IPS-20b (cell line): ENCODE data around the gene RAB44.

Experiments used
- H3K27ac ChIP-seq: one replicate; pipeline ENCODE4 v1.5.1; 2013; ENCODE audit warnings: low read length
- H3K27me3 ChIP-seq: 2 replicates; pipeline ENCODE4 v1.6.1; 2013; ENCODE audit warnings: mild to moderate bottlenecking, low read length, inconsistent platforms; ENCODE audit not compliant: insufficient read depth
- H3K36me3 ChIP-seq: 2 replicates; pipeline ENCODE4 v1.6.1; 2013; ENCODE audit warnings: low read depth, mild to moderate bottlenecking, inconsistent platforms, low read length, moderate library complexity; ENCODE audit not compliant: insufficient read depth
- H3K4me1 ChIP-seq: 2 replicates; pipeline ENCODE4 v1.6.1; 2013; ENCODE audit warnings: mild to moderate bottlenecking, control low read depth, inconsistent platforms, low read length, moderate library complexity; ENCODE audit not compliant: insufficient read depth
- H3K4me3 ChIP-seq: 2 replicates; pipeline ENCODE4 v1.5.1; 2013; ENCODE audit warnings: mild to moderate bottlenecking, low read length, inconsistent platforms
- H3K9ac ChIP-seq: 2 replicates; pipeline ENCODE4 v1.6.1; 2013; ENCODE audit warnings: low read depth, mild to moderate bottlenecking, inconsistent platforms, low read length, moderate library complexity
- H3K9me3 ChIP-seq: 2 replicates; pipeline ENCODE4 v1.6.1; 2013; ENCODE audit warnings: mild to moderate bottlenecking, low read depth, low read length, inconsistent platforms; ENCODE audit not compliant: insufficient read depth

RAB44 gene

GRCh38 chr6:36728289-36729160, 30.9 kb downstream of the RAB44 start:
- Histone ChIP-seq H3K36me3 (no peaks in the 10 kb centered on the region), H3K4me1 (peaks cover 8% of the 10 kb centered on the region; the same call in 1 of the 2 replicates), H3K9me3 (no peaks in the 10 kb centered on the region), H3K27ac (no peak overlapping the region), H3K27me3 (no peaks in the 10 kb centered on the region), H3K4me3 (no peak overlapping the region), H3K9ac (no peak overlapping the region)

GRCh38 chr6:36729161-36729524, 31.5 kb downstream of the RAB44 start:
- no peaks in the 10 kb centered on the region for H3K27me3 ChIP-seq
- H3K36me3 ChIP-seq = no peaks in the 10 kb centered on the region
- H3K9ac ChIP-seq = no peak overlapping the region
- H3K27ac ChIP-seq = no peak overlapping the region
- no peak overlapping the region for H3K4me3 ChIP-seq
- peaks cover 8% of the 10 kb centered on the region; the same call in 1 of the 2 replicates for H3K4me1 ChIP-seq
- no peaks in the 10 kb centered on the region for H3K9me3 ChIP-seq

GRCh38 chr6:36730424-36731380, 33.1 kb downstream of the RAB44 start:
- Histone ChIP-seq H3K4me3 (no peak overlapping the region), H3K9ac (no peak overlapping the region), H3K4me1 (peaks cover 8% of the 10 kb centered on the region; the same call in 1 of the 2 replicates), H3K9me3 (no peaks in the 10 kb centered on the region), H3K36me3 (no peaks in the 10 kb centered on the region), H3K27me3 (no peaks in the 10 kb centered on the region), H3K27ac (no peak overlapping the region)

- Histone ChIP-seq H3K27me3 (no peaks in the 10 kb centered on the region), H3K27ac (no peak overlapping the region), H3K9ac (no peak overlapping the region), H3K4me1 (peaks cover 8% of the 10 kb centered on the region; the same call in 1 of the 2 replicates), H3K9me3 (no peaks in the 10 kb centered on the region), H3K36me3 (no peaks in the 10 kb centered on the region), H3K4me3 (no peak overlapping the region)
Measured at GRCh38 chr6:36731622-36732310, 34.1 kb downstream of the RAB44 start.

GRCh38 chr6:36733300-36733699, 35.7 kb downstream of the RAB44 start:
- Histone ChIP-seq H3K27me3 (no peaks in the 10 kb centered on the region), H3K4me1 (peaks cover 8% of the 10 kb centered on the region; the same call in 1 of the 2 replicates), H3K9ac (no peak overlapping the region), H3K27ac (no peak overlapping the region), H3K36me3 (no peaks in the 10 kb centered on the region), H3K9me3 (no peaks in the 10 kb centered on the region), H3K4me3 (no peak overlapping the region)

- Histone ChIP-seq H3K4me3 (no peak overlapping the region), H3K9ac (no peak overlapping the region), H3K4me1 (peaks cover 8% of the 10 kb centered on the region; the same call in 1 of the 2 replicates), H3K36me3 (no peaks in the 10 kb centered on the region), H3K27ac (no peak overlapping the region), H3K9me3 (no peaks in the 10 kb centered on the region), H3K27me3 (no peaks in the 10 kb centered on the region)
Measured at GRCh38 chr6:36734486-36735060, 36.9 kb downstream of the RAB44 start.

GRCh38 chr6:36735110-36736071, 37.8 kb downstream of the RAB44 start:
- no peaks in the 10 kb centered on the region for H3K27me3 ChIP-seq
- no peak overlapping the region for H3K27ac ChIP-seq
- no peaks in the 10 kb centered on the region for H3K9me3 ChIP-seq
- H3K9ac ChIP-seq = no peak overlapping the region
- H3K36me3 ChIP-seq = no peaks in the 10 kb centered on the region
- H3K4me1 ChIP-seq = peaks cover 8% of the 10 kb centered on the region; the same call in 1 of the 2 replicates
- H3K4me3 ChIP-seq = no peak overlapping the region

- no peak overlapping the region for H3K27ac ChIP-seq
- no peaks in the 10 kb centered on the region for H3K9me3 ChIP-seq
- H3K4me3 ChIP-seq = no peak overlapping the region
- H3K36me3 ChIP-seq = no peaks in the 10 kb centered on the region
- no peaks in the 10 kb centered on the region for H3K27me3 ChIP-seq
- H3K4me1 ChIP-seq = no peaks in the 10 kb centered on the region; the same call in 1 of the 2 replicates
- no peak overlapping the region for H3K9ac ChIP-seq
Measured at GRCh38 chr6:36737043-36737785, 39.6 kb downstream of the RAB44 start.

- no peak overlapping the region for H3K9ac ChIP-seq
- no peak overlapping the region for H3K4me3 ChIP-seq
- no peaks in the 10 kb centered on the region for H3K27me3 ChIP-seq
- no peaks in the 10 kb centered on the region for H3K9me3 ChIP-seq
- H3K4me1 ChIP-seq = no peaks in the 10 kb centered on the region; the same call in 1 of the 2 replicates
- no peak overlapping the region for H3K27ac ChIP-seq
- no peaks in the 10 kb centered on the region for H3K36me3 ChIP-seq
Measured at GRCh38 chr6:36738108-36738507, 40.5 kb downstream of the RAB44 start.
